Body of pancreas (tissue), 4 donors: ENCODE results near the gene PTBP3. TPM values are rescaled to one million over a fixed set of nuclear protein-coding genes. Genes with fewer than 3 reads are reported as not detected.
A peak's percentile ranks its signal among the peaks of the same experiment; 100 is the strongest.
"Not testable (repeated sequence)": the region's sequence is repeated elsewhere in the genome, so short reads cannot be mapped to it uniquely, and the experiment has no call there.

Experiments
- ATAC-seq: fragments of 150-250 bp; one replicate; pipeline ENCODE4 v1.9.1; 2016
- DNase-seq, 4 donors: peaks; one replicate each; pipeline ENCODE4 v3.0.0-alpha.2; 2019
- H3K27ac ChIP-seq, 4 donors: fragments of 200-600 bp; sonication (generic); 1 replicate in 3 of 4; 2 replicates in 1 of 4; pipeline versions ENCODE4 v1.5.1 to v1.6.1; 2016 to 2019; ENCODE audit warnings: mild to moderate bottlenecking in 1 of 4, mixed read lengths in 1 of 4, moderate library complexity in 1 of 4
- H3K27me3 ChIP-seq, 2 donors: fragments of 200-600 bp; sonication (generic); one replicate each; pipeline ENCODE4 v1.6.0; 2016; ENCODE audit warnings: mild to moderate bottlenecking in 1 of 2
- H3K36me3 ChIP-seq, 2 donors: fragments of 200-600 bp; sonication (generic); replicated peaks in 1 of 2; 2 replicates each; pipeline ENCODE4 v1.5.1; 2016; ENCODE audit warnings: low read depth in 2 of 2; ENCODE audit not compliant: insufficient read depth in 1 of 2
- H3K4me1 ChIP-seq: fragments of 200-600 bp; sonication (generic); one replicate; pipeline ENCODE4 v1.6.0; 2016
- H3K4me3 ChIP-seq, 2 donors: fragments of 200-600 bp; sonication (generic); 1 replicate in 1 of 2; 2 replicates in 1 of 2; pipeline ENCODE4 v1.5.1; 2016 to 2019
- H3K9me3 ChIP-seq, 3 donors: fragments of 200-600 bp; sonication (generic); 1 replicate in 2 of 3; 2 replicates in 1 of 3; pipeline ENCODE4 v1.5.1; 2016
- POLR2A ChIP-seq, 3 donors: fragments of 450-650 bp; IDR thresholded peaks; one replicate each; pipeline ENCODE4 v1.6.1; 2016; ENCODE audit warnings: antibody characterized with exemption in 3 of 3, mild to moderate bottlenecking in 2 of 3
- WGBS, 2 donors: methylation state at CpG; one replicate each; pipeline ENCODE4 v1.1.5; 2017; 5-methylcytosine and 5-hydroxymethylcytosine counted together
- intact Hi-C: fragments of 100-400 bp; cut with DNase I; formaldehyde crosslinking; loops from one replicate; pipeline ENCODE4 v1.15.1; 2023
- total RNA-seq, 2 donors: library from RNA; depleted of rRNA; stranded (reverse); fragments of >200 nt; gene quantifications; one replicate each; pipeline ENCODE4 v1.1.0, GENCODE V29; 2016
- TF ChIP-seq, protein P1 (sequence below), 7 experiments: fragments of 450-650 bp in 4 of 7; fragments of 200-600 bp in 3 of 7; sonication (generic) in 3 of 7; IDR thresholded peaks; one replicate each; pipeline ENCODE4 v1.5.1; 2016 to 2019; ENCODE audit warnings: antibody characterized with exemption in 7 of 7

The PTBP3 gene
- total RNA-seq, 2 donors from 2014 or later, result 30.4 to 122 TPM

DNA sequence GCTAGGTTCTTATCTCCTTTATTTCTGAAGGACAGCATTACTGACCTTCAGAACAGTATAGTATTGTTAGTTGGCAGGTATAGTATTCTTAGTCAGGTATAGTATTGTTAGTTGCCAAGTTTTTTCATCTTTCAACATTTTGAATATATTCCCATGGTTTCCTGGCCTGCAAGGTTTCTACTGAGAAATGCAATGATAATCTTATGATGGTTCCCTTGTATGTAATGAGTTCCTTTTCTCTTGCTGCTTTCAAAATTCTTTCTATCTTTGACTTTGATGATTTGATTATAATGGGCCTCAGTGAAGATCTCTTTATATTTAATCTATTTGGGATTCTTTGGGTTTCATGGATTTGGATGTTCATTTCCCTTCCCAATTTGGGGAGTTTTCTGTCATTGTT is 34.0 kb upstream of the PTBP3 start:
- Histone ChIP-seq H3K27ac (no peak overlapping the region), H3K4me3 (no peak overlapping the region), H3K4me1 (no peaks in the 10 kb centered on the region), H3K36me3 (no peaks in the 10 kb centered on the region), H3K27me3 (no peaks in the 10 kb centered on the region), H3K9me3 (no peaks in the 10 kb centered on the region)
- intact Hi-C loops, result no loop called here
- DNase-seq, result no peak
- ATAC-seq, result no peak
- TF ChIP-seq POLR2A (IDR thresholded peaks at IDR 0.05), result no peak
- TF ChIP-seq, protein P1, sequence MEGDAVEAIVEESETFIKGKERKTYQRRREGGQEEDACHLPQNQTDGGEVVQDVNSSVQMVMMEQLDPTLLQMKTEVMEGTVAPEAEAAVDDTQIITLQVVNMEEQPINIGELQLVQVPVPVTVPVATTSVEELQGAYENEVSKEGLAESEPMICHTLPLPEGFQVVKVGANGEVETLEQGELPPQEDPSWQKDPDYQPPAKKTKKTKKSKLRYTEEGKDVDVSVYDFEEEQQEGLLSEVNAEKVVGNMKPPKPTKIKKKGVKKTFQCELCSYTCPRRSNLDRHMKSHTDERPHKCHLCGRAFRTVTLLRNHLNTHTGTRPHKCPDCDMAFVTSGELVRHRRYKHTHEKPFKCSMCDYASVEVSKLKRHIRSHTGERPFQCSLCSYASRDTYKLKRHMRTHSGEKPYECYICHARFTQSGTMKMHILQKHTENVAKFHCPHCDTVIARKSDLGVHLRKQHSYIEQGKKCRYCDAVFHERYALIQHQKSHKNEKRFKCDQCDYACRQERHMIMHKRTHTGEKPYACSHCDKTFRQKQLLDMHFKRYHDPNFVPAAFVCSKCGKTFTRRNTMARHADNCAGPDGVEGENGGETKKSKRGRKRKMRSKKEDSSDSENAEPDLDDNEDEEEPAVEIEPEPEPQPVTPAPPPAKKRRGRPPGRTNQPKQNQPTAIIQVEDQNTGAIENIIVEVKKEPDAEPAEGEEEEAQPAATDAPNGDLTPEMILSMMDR (IDR thresholded peaks at IDR 0.05), result no peak

DNA sequence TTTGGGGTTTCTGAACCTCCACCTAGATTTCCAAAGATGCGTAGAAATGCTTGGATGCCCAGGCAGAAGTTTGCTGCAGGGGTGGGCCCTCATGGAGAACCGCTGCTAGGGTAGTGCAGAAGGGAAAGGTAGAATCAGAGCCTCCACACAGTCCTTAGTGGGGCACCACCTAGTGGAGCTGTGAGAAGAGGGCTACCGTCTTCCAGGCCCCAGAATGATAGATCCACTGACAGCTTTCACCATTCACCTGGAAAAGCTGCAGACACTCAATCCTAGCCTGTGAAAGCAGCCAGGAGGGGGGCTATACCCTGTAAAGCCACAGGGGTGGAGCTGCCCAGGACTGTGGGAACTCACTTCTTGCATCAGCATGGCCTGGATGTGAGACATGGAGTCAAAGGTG is 33.2 kb upstream of the PTBP3 start:
- no peaks in the 10 kb centered on the region for H3K9me3 ChIP-seq
- H3K4me1 ChIP-seq, result peaks cover 3% of the 10 kb centered on the region
- WGBS, 2 donors, result 88 to 95% methylated on average over 3 of the region's 3 CpGs
- no peak overlapping the region for H3K27ac ChIP-seq
- TF ChIP-seq, protein P1 (IDR thresholded peaks at IDR 0.05), result no peak
- H3K4me3 ChIP-seq, result no peak overlapping the region
- H3K27me3 ChIP-seq, result no peaks in the 10 kb centered on the region
- intact Hi-C loops, result no loop called here
- no peak for ATAC-seq
- no peaks in the 10 kb centered on the region for H3K36me3 ChIP-seq
- no peak for DNase-seq

DNA sequence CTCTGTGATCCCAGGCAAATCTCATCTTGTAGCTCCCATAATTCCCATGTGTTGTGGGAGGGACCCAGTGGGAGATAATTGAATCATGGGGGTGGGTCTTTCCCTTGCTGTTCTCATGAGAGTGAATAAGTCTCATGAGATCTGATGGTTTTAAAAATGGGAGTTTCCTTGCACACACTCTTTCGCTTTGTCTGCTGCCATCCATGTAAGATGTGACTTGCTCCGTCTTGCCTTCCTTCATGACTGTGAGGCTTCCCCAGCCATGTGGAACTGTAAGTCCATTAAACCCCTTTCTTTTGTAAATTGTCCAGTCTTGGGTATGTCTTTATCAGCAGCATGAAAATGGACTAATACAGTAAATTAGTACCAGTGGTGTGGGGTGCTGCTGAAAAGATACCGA is 31.8 kb upstream of the PTBP3 start:
- H3K9me3 ChIP-seq, intact Hi-C loops, H3K4me3 ChIP-seq, ATAC-seq, H3K27ac ChIP-seq, H3K27me3 ChIP-seq, DNase-seq, H3K36me3 ChIP-seq, H3K4me1 ChIP-seq: not testable (repeated sequence)
- WGBS, 2 donors, result 98% methylated on average over 3 of the region's 3 CpGs

DNA sequence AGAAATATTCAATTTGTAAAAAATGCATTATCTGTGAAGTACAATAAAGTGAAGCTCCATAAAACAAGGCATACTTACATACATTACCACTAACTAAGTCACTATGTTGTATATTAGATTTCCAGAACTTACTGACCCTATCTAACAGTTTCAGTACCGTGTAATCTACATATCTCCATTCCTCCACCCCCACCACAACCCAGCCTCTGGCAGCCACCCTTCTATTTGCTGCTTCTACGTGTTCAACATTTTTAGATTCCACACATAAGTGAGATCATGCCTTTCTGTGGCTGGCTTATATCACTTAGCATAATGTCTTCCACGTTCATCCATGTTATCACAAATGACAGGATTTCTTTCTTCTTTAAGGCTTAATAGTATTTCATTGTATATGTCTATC is 31.3 kb upstream of the PTBP3 start:
- DNase-seq (no peak), ATAC-seq (no peak)
- no peak overlapping the region for H3K4me3 ChIP-seq
- TF ChIP-seq, protein P1 (IDR thresholded peaks at IDR 0.05), result no peak
- TF ChIP-seq POLR2A (IDR thresholded peaks at IDR 0.05), result no peak
- intact Hi-C loops, result loop anchor here (5.0 kb wide), 1 partner anchor 252 kb away; no protein-coding TSS in a partner anchor
- H3K27ac ChIP-seq, result no peak overlapping the region
- H3K27me3 ChIP-seq, result no peaks in the 10 kb centered on the region
- no peaks in the 10 kb centered on the region for H3K36me3 ChIP-seq
- WGBS, 2 donors, result 69 to 87% methylated on average over 3 of the region's 3 CpGs
- peaks cover 4% of the 10 kb centered on the region for H3K4me1 ChIP-seq
- no peaks in the 10 kb centered on the region for H3K9me3 ChIP-seq

DNA sequence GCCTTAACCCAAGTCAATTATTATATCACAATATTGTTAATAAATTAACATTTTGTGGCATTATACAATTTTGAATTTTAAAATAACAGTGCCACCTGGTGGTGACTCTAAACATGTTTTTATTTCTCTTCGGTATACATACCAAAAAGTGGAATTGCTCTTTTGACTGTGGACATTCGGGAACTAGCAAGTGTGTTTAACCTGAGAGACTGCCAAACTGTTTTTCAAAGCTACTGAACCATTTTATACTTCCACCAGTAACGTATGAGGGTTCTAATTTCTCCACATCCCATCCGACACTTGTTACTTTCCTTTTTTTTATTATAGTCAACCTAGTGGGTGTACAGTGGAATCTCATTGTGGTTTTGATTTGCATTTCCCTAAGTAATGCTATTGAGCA is 28.2 kb upstream of the PTBP3 start:
- no peaks in the 10 kb centered on the region for H3K27me3 ChIP-seq
- intact Hi-C loops, result loop anchor here (5.0 kb wide), 1 partner anchor 249 kb away; no protein-coding TSS in a partner anchor
- H3K9me3 ChIP-seq, result no peaks in the 10 kb centered on the region
- WGBS, 2 donors, result 12 to 16% methylated on average over 4 of the region's 4 CpGs
- peak; percentile 62 for ATAC-seq
- no peak overlapping the region for H3K4me3 ChIP-seq
- H3K36me3 ChIP-seq, result no peaks in the 10 kb centered on the region
- no peak overlapping the region for H3K27ac ChIP-seq
- H3K4me1 ChIP-seq, result peaks cover 4% of the 10 kb centered on the region
- TF ChIP-seq, protein P1 (IDR thresholded peaks at IDR 0.05), result peak; percentile 19 to 67 (median 58)
- no peak for TF ChIP-seq POLR2A (IDR thresholded peaks at IDR 0.05)
- no peak for DNase-seq
